GM21786 (cell line): ENCODE measurements around the gene GGTLC3.
"Not testable (repeated sequence)": the region's sequence is repeated elsewhere in the genome, so short reads cannot be mapped to it uniquely, and the experiment has no call there.

Experiments used
- ATAC-seq: cut with Tn5 transposase; IDR thresholded peaks from one replicate; pipeline ENCODE4 v1.9.1; 2021; ENCODE audit not compliant: unreplicated experiment

GGTLC3 gene

DNA sequence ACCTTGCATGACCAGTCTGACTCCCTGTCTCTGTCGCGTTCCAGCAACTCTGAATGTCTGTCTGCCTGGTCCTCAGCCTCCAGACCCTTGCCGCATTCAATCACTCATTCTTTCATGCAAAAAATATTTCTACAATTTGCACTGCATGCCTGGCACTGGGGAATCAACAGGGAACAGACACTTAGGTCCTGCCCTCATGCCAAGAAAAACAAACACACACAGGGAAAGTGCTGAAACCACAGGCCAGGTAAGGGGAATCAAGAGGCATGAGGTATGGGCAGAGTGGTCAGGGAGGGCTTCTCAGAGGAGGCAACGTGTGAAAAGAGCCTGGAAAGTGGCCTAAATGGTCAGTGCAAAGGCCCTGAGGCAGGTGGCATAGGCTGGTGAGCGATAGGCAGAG is at the start of gene GGTLC3:
TSS of gene GGTLC3 (minus strand) at position 101 of the 400 bp plus-strand sequence. CDS start 264 bp downstream, outside the sequence.
- ATAC-seq, result not testable (repeated sequence)

DNA sequence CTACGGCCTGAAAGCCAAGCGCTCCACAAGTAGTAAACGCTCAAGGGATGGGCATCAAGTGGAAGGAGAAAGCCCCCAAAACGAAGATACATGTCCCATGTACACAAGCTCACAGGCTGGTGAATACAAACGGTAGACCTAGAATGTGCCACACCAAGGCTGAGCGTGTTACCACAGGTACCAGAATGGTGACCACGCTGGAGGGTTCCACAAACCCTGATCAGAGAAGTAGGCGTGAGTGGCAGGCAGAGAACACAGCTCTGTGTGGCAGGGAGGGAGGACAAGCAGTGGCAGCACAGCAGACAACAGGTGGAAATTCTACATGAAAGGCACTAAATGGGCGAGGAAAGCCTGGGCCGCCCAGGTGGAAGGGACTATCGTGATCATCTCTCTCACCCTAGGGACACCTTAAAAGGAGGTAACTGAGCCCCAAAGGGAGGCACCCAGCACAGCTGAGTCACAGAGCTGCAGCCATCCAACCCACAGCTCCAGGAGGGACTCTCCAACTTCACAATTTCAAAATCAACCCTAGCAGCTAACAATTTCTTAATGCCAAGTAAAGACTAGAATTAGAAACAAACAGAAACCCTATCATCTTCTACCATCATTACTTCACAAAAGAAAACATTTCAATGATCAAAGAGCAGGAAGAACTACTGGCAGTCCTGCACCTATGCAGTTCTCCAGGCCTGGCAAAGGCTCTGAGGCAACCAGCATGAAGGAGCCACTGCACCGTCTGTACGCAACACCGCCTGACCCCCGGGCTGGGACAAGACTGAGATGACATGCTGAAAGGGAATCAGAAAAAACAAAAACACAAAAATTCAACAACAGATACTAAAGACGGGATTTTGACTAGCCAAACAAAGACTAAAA is 42.4 kb upstream of the GGTLC3 start:
- ATAC-seq, result not testable (repeated sequence)

DNA sequence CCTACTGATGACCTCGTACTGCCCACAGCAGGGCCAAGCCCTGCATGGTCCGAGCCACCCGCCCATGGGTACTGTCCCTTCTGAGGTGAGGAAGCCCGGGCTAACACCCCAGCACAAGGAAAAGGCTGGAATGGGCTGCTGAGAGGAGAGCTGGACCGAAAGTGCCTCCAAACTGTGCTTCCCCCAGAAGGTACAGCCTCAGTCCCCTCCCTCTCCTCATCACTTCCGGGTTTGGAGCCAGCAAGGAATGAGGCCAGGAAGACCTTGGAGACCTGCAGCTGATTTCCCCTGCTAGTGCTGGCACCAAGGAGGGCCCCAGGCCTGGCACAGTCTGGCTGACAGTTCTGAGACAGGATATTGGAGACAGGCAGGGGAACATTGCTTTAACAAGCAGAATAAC is 41.0 kb upstream of the GGTLC3 start:
- ATAC-seq, result not testable (repeated sequence)

DNA sequence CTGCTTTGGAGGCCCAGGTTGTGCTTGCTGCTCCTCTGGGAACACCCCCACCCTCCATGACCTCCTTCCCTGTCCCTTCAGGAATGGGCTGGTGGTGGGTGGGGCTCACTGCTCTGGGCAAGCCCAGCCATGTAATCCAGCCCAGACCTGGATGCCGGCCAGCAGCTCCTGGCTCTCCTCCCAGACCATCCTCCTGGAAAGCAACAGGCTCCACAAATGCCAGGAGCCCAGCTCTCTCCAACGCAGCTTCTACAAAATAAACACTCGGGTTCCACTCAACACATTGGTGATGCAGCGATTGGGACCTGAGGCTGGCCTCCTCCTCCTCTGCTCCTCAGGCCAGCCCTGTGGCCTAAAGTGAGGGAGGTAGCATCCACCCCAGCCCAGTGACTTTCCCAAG is 40.6 kb upstream of the GGTLC3 start:
- not testable (repeated sequence) for ATAC-seq

DNA sequence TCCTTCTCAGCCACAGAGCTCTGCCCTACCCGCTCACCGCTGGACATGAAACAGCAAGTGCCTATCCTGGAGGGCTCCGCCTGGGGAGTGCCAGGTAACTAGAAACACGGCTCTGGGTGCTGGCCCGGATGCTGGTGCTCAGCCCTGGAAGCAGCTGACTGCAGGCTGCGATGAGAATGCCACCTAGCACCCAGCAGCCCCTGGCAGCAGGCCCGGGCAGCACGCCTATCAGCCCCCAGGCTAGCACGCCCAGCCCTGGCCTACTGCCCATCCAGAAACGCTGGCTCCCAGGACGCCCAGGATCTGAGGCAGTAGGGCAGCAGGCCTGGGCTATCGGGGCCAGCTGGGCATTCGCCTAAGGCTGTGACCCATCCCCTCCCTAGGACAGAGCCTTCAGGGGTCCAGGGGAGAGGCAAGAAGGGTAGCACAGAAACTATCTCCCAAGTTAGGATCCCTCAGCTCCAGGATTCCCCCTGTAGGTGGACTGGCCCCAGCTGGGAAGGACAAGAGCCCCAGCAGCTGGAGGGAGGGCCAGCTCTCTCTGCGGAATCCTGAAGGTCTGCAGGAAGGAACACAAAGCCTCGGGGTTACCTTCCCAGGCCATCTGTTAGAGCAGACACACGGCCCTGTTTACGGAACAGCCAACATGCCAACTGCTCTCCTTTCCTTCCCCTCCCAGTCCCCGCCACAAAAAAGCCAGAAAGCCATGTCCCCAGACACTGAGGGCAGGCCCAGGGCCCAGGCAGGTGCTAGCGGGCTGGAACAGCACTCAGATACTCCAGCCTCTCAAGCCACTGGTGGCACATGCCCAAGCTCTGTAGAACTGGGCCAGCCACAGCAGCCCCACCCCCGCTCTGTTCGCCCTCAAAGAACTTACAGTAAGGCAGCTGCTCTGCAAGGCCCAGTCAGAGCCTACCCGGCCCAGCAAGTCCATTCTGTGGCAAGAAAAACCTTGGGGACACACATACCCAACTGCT is 36.6 kb upstream of the GGTLC3 start:
- ATAC-seq, result not testable (repeated sequence)

DNA sequence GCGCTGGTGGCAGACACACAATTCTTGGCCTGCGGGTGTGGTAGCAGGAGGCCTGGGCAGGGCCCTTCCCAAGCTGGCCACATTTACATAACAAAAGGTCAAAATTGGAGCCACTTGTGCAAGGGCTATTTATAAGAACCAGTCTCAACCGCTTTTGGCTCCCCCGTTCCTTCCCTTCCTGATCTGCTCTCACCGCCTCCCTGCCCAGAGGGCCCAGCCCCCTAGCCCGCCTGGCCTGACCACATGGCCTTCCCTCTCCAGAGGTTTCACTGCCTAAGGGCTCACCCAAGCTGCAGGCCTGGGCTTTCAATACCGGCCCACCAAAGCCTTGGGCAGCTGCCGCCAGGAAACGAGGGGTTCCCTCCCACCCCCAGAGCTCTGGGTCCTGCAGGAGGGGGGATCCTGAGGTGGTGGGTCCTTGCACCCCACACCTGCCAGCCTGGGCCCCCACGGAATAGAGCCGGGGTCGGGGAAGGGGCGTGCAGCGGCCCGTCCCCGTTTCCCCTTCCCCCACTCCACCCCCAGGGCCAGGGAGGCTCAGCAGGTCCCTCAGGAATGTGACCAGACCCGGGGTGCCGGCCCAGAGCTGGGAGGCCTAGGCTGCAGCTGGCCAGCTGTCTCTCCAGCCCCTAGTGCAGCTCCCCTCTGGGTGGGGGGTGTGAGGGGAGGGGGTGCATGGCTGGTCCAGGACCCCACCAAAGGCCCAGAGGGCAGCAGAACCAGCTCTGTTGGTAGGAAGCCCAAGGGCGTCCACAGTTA is 35.1 kb upstream of the GGTLC3 start:
- ATAC-seq, result not testable (repeated sequence)

DNA sequence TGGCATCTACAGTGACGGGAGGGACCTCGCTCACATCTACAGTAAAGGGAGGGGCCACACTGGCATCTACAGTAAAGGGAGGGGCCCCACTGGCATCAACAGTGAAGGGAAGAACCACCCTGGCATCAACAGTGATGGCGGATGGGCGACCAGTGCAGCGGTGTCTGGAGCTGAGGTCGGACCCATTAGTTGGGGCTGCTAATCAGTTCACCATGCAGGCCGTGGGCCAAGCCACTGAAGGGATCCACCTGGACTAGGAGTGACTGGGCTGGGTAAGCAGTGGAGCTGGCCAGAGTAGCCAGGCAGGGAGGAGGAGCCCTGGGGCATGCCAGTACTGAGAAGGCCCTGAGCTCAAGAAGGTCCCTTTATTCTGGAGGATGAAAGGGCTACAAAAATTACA is 33.1 kb upstream of the GGTLC3 start:
- not testable (repeated sequence) for ATAC-seq

DNA sequence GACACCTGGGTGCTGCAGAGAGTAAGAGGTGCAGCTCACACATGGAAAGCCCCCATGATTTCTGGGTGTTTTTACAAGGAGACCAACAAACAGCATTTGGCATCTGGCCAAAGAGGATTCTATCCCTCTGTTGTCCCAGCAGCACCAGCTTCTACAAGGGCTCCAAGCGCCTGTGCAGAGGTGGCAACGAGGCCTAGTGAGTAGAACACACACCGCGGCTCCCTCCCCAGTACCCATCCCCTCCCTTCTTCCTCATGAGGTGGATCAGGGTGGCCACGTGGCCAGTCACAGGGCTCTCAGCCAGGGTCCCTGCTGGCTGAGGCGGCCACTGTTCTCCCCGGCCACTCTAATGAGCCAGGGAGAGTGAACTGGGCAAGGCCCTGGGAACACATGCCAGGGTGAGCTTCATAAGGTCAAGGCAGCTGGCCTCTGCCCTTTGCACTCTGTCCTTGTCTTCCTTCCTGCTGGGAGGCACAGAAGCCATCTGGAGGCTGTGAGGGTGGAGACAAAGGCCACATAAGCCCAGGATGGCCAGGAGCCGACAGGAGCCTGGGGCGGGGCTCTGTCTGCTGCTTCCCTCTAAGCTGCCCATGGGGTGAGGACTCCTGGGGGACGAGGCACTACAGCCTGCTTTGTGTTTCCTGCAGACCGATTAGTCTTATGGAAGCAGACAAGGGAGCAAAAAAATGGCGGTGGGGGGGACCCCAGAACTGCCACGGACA is 31.7 kb upstream of the GGTLC3 start:
- not testable (repeated sequence) for ATAC-seq

DNA sequence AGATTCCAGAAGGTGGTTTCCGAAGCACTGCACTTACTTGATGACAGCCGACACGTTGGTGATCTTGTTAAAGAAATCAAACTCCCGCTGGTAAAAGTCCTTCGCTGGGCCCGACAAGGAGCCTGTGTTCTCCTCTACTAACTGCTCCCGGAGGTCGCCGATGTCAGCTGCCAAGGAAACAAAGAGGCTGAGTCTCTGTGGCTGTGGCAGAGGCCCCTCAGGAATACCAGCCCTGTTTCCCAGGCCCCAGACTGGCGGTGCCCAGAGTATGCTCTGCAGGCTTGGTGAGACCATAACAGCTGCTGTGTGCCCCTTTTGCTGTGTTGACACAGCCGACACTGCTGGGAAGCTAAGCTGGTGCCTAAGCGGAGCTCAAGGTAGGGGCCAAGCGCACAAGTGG is 26.7 kb upstream of the GGTLC3 start:
- not testable (repeated sequence) for ATAC-seq

DNA sequence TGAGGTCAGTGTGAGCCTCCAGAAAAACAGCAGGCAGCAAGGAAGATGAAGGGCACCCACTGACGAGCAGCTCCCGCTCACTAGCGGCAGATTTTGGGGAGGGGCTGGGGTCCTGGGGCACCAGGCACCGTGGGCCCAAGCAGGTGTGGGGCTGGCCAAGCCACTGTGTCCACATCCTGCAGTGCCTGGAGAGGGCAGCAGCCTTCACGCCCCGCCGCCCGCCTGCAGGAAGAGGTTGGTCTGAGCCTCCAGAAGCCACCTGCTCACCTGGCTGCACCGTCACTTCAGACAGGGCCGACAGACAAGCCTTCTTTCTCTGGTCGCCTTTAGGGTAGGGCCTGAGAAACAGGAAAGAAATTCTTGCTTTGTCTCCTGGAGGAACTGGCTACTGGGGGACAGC is 25.4 kb upstream of the GGTLC3 start:
- not testable (repeated sequence) for ATAC-seq

DNA sequence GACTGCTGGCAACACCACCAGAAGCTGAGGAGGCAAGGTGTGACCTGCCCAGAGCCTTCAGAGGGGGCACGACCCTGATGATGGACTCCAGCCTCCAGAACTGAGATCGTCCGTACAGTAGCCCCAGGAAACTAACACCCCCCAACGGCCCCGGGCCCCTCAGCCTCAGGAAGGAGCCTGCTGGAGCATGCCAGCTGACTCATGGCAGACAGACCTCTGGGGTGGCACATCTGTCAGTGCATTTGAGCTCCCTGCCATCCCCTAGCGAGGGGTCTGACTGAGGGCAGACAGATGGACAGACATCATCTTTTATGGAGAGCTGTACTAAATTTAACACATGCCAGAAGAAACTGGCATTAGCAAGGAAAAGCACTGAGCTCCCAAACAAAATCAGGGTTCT is 22.0 kb upstream of the GGTLC3 start:
- not testable (repeated sequence) for ATAC-seq

DNA sequence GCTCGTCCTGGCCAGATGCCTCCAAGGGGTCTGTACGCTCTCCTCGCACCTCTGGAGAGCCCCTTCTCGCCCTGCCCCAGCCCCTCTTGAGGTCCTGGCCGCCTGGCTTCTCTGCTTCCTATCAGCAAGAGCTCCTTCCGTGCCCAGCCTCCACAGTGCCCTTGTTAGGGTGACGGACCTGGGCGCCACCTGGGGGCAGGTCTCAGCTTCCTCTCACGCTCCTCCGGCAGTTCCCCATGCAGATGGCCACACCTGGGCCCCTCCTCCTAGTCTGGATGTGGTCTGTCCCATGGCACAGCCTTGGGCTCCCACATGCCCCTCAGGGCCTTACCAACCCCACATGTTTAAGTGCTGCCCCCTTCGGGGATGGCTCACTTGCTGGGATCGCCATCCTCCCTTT is 16.4 kb upstream of the GGTLC3 start:
- ATAC-seq, result not testable (repeated sequence)

DNA sequence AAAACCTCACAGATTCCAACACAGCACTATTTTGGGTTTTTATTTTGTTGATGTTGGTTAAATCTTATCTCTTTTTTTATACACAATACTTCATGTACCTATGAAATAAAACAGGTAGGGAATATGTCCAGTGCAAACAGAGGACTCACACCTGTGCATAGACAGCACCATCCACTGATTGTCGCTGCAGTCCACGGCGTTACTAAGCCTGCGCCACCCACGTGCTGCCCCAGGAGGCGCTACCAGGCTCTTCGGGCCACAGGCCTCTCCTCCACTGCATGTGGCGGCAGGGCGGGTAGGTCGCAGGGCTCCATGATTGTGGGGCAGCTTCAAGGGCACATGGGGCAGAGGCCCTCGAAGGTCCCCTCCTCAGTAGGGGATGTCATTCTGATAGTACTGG is 15.7 kb upstream of the GGTLC3 start:
- ATAC-seq, result not testable (repeated sequence)

DNA sequence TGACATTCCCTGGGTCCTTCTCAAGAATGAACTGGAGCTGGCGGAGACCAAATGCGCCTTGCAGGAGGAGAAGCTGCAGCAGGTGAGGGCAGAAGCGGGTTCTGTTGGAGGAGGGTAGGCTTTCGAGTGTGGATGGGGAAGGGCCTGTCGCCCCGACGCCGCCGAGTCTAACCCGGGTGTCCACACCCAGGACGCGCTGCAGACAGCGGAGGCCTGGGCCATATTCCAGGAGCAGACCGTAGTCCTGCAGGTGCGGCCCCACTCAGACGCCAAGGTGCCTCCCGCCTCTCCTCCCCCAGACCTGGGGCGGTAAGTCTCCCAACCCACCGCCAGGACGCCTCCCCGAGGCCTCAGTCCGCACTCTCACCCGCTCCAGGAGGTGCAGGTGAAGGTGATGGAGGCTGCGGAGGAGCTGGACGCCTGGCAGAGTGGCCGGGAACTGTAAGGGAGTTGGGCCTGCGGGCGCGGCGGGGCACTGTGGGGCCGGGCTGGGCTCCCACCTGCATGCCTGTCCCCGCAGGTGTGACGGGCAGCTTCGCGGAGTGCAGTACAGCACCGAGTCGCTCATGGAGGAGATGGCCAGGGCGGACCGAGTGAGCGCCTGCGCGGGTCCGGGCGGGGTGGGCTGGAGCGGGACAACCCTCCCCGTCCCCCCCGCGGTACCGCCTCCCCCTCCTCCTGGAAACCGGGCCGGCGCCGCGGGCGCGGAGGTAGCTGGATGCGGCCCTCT is 11.6 kb upstream of the GGTLC3 start:
- not testable (repeated sequence) for ATAC-seq

DNA sequence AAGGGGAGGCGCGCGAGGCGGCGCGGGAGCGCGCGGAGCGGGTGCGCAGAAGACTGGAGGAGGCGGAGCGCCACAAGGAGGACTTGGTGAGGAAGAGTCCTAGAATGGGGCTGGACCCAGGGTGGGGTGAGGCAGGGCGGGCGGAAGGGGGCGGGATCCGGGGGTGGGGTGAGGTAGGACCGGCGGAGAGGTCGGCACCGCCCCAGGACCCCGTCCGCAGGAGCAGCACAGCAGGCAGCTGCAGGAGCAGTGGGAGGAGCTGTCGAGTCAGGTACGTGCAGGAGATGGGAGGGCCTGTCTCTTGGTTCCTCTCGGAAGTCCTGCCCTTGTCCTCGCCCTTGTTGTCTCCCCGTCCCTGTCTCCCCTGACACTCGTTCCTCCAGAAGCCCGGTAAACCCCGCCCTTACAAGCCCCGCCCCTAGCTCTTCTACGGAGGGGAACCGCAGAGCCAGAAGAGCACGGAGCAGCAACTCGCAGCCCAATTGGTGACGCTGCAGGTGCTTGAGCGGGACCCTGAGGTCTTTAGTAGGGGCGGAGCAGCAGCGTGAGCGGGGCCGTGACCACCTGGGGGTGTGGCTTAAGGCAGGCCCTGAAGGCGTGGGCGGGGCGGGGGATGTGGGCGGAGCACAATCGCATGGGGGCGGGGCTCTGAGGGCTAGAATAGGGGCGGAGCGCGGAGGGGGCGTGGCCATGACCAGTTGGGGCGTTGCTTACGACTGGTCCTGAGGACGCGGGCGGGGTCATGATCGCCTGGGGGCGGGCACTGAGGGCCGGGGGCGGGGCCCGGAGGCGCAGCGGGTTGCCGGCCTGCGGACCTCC is 10.8 kb upstream of the GGTLC3 start:
- peak; percentile 70 for ATAC-seq

DNA sequence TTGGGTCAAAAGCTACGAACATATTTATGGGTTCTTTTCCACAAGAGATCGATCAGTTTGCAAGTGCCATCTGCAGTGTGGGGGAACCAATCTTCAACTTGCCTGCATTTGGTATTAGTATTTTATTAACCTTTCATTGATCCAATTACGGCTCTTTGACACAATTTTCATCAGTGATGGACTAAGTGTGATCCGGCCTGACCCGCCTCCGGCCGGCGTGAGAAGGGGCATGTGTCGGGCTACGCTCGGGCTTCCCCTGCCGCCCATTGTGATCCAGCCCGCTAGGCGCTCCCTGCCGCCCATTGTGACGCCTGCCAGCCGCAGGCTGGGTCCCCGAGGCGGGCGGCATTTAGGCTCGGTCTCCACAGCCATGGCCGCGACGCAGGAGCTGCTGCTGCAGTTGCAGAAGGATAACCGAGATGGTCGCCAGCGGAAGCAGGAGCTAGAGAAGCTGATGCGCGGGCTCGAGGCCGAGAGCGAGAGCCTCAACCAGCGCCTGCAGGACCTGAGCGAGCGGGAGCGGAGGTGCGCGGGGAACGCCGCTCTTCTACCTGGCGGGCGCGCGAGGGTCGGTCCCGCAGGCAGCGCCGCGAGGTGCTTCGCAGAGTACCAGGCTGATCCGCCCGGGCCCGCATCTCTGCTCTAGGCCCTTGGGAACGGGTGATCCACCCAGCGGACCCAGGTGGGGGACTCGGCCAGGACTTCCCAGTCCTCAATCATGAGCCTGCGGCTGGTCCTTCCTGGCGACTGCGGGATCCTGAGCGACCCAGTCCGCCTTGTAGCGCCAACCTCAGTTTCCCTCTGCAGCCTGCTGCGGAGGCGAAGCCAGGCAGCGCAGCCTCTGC is 10.0 kb upstream of the GGTLC3 start, which contains the start of gene TMEM191B:
TSS of gene TMEM191B (plus strand) at position 51 of the 845 bp plus-strand sequence. CDS start at position 230, 179 bp downstream.
- ATAC-seq, result peak; percentile 12

DNA sequence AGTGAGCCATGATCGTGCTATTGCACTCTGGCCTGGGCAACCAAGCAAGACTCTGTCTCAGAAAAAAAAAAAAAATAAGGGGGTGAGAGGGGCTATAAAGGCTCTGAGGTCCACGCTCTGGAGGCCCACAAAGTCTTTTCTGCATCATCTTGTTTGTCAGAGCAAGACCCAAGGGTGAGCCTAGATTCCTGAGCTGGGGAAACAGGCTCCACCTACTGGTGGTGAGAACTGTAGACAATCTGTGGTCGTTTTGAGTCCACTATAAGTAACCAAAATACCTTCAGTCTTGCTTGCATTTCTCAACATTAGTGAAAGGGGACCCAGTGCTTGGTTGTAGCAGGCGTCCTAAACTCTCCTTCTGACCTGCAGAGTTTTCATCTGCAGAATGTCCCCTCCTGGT is 5.4 kb upstream of the GGTLC3 start:
- ATAC-seq, result not testable (repeated sequence)
